ENCODE measurements around the gene PAGE2. TPM values are rescaled to one million over a fixed set of nuclear protein-coding genes. Genes with fewer than 3 reads are reported as not detected.
"Not testable (repeated sequence)": the region's sequence is repeated elsewhere in the genome, so short reads cannot be mapped to it uniquely, and the experiment has no call there.

The PAGE2 gene
- total RNA-seq, 1 experiment from 2014 or later: not detected

GRCh38 chrX:55119271-55119670 is 30.5 kb downstream of the PAGE2 start:
- in situ Hi-C loops (cut with HindIII; ENCODE audit: low pct_unique_long_range_greater_than_20kb, low sequenced_read_pairs): no loop called here
- no peak for DNase-seq (ENCODE audit: low read depth)

- in situ Hi-C loops (cut with HindIII; ENCODE audit: low pct_unique_long_range_greater_than_20kb, low sequenced_read_pairs): no loop called here
- no peak for DNase-seq (ENCODE audit: low read depth)
Measured at GRCh38 chrX:55119712-55120111, 30.9 kb downstream of the PAGE2 start.

GRCh38 chrX:55120761-55121358 is 32.0 kb downstream of the PAGE2 start:
- no peak for DNase-seq (ENCODE audit: low read depth)
- in situ Hi-C loops (cut with HindIII; ENCODE audit: low pct_unique_long_range_greater_than_20kb, low sequenced_read_pairs): no loop called here

GRCh38 chrX:55123900-55124299 is 35.1 kb downstream of the PAGE2 start:
- DNase-seq (ENCODE audit: low read depth): no peak
- in situ Hi-C loops (cut with HindIII; ENCODE audit: low pct_unique_long_range_greater_than_20kb, low sequenced_read_pairs): no loop called here

GRCh38 chrX:55127692-55128091 is 38.9 kb downstream of the PAGE2 start:
- in situ Hi-C loops (cut with HindIII; ENCODE audit: low pct_unique_long_range_greater_than_20kb, low sequenced_read_pairs): no loop called here

GRCh38 chrX:55129361-55129760 is 40.5 kb downstream of the PAGE2 start:
- no peak for DNase-seq (ENCODE audit: low read depth)
- in situ Hi-C loops (cut with HindIII; ENCODE audit: low pct_unique_long_range_greater_than_20kb, low sequenced_read_pairs): no loop called here

More at GRCh38 chrX:55127692-55128091, 38.9 kb downstream of the PAGE2 start:
- no peak for DNase-seq (ENCODE audit: low read depth)

- DNase-seq (ENCODE audit: low read depth): no peak
- in situ Hi-C loops (cut with HindIII; ENCODE audit: low pct_unique_long_range_greater_than_20kb, low sequenced_read_pairs): no loop called here
Measured at GRCh38 chrX:55130481-55130880, 41.7 kb downstream of the PAGE2 start.

GRCh38 chrX:55132416-55132815 is 43.6 kb downstream of the PAGE2 start:
- in situ Hi-C loops (cut with HindIII; ENCODE audit: low pct_unique_long_range_greater_than_20kb, low sequenced_read_pairs): no loop called here
- DNase-seq (ENCODE audit: low read depth): no peak

- DNase-seq (ENCODE audit: low read depth): peak; percentile 38
- in situ Hi-C loops (cut with HindIII; ENCODE audit: low pct_unique_long_range_greater_than_20kb, low sequenced_read_pairs): no loop called here
Measured at GRCh38 chrX:55135171-55135570, 46.4 kb downstream of the PAGE2 start.

- DNase-seq (ENCODE audit: low read depth); in situ Hi-C loops (cut with HindIII; ENCODE audit: low pct_unique_long_range_greater_than_20kb, low sequenced_read_pairs): not testable (repeated sequence)
Measured at GRCh38 chrX:55140800-55141199, 52.0 kb downstream of the PAGE2 start.

Other genes starting within 250 kb of the PAGE2 start
- 1.3 and 5.0 TPM in 2 replicates for gene TRO, start 168.2 kb upstream of the PAGE2 start, total RNA-seq (2014; rRNA removed; shearing (Covaris generic); ENCODE audit: low replicate concordance)
- not detected in 2 replicates for gene PFKFB1, start 94.8 kb upstream of the PAGE2 start, total RNA-seq (2014; rRNA removed; shearing (Covaris generic); ENCODE audit: low replicate concordance)
- 5.6 and 8.4 TPM in 2 replicates for gene APEX2, start 88.7 kb upstream of the PAGE2 start, total RNA-seq (2014; rRNA removed; shearing (Covaris generic); ENCODE audit: low replicate concordance)
- not detected in 2 replicates for gene ALAS2, start 58.0 kb upstream of the PAGE2 start, total RNA-seq (2014; rRNA removed; shearing (Covaris generic); ENCODE audit: low replicate concordance)
- gene PAGE2B, start 14.0 kb upstream of the PAGE2 start, total RNA-seq (2014; rRNA removed; shearing (Covaris generic); ENCODE audit: low replicate concordance): not detected in 2 replicates
- gene PAGE5, start 131.3 kb downstream of the PAGE2 start, total RNA-seq (2014; rRNA removed; shearing (Covaris generic); ENCODE audit: low replicate concordance): 6.7 TPM in 1 of 2 replicates, not detected in the other
- gene PAGE3, start 175.9 kb downstream of the PAGE2 start, total RNA-seq (2014; rRNA removed; shearing (Covaris generic); ENCODE audit: low replicate concordance): not detected in 2 replicates

Data from Caki2 (cell line).